Measurements from ENCODE around the gene FLAD1. TPM values are rescaled to one million over a fixed set of nuclear protein-coding genes. Genes with fewer than 3 reads are reported as not detected.

FLAD1 gene
- total RNA-seq, 1 donor from 2014 or later, result 20.6 TPM

DNA sequence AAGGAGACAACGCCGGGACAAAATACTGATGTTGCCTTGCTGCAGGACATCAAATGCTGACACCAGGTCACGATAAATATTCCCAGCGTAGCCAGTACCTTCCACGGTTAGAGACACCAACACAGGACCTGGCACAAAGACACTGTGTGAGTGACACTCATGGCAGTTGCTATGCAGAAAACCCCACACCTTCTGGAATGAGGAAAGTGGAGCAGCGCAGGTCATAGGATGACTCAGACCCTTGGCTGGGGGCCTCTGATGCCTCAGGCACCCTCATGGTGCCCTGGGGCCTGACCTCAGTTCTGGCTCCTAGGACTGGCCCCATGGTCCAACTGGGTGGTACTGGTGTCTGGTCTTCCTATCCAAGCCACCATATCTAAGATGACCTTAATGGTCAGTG is 43.4 kb downstream of the FLAD1 start:
- TF ChIP-seq POLR2AphosphoS5 (IDR thresholded peaks at IDR 0.05; ENCODE audit: insufficient read depth in 1 of 2, low read depth in 1 of 2), result no peak
- no peak for TF ChIP-seq POLR2A (IDR thresholded peaks at IDR 0.05)
- TF ChIP-seq, protein P1, sequence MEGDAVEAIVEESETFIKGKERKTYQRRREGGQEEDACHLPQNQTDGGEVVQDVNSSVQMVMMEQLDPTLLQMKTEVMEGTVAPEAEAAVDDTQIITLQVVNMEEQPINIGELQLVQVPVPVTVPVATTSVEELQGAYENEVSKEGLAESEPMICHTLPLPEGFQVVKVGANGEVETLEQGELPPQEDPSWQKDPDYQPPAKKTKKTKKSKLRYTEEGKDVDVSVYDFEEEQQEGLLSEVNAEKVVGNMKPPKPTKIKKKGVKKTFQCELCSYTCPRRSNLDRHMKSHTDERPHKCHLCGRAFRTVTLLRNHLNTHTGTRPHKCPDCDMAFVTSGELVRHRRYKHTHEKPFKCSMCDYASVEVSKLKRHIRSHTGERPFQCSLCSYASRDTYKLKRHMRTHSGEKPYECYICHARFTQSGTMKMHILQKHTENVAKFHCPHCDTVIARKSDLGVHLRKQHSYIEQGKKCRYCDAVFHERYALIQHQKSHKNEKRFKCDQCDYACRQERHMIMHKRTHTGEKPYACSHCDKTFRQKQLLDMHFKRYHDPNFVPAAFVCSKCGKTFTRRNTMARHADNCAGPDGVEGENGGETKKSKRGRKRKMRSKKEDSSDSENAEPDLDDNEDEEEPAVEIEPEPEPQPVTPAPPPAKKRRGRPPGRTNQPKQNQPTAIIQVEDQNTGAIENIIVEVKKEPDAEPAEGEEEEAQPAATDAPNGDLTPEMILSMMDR (IDR thresholded peaks at IDR 0.05), result no peak
- H3K4me1 ChIP-seq, result no peaks in the 10 kb centered on the region
- no peak for DNase-seq (ENCODE audit: extremely low spot score in 2 of 2)
- intact Hi-C loops (cut with DNase I), result no loop called here
- no peak overlapping the region for H3K4me3 ChIP-seq
- no peaks in the 10 kb centered on the region for H3K36me3 ChIP-seq
- no peak overlapping the region for H3K27ac ChIP-seq
- no peaks in the 10 kb centered on the region for H3K27me3 ChIP-seq
- H3K9me3 ChIP-seq, result no peaks in the 10 kb centered on the region

DNA sequence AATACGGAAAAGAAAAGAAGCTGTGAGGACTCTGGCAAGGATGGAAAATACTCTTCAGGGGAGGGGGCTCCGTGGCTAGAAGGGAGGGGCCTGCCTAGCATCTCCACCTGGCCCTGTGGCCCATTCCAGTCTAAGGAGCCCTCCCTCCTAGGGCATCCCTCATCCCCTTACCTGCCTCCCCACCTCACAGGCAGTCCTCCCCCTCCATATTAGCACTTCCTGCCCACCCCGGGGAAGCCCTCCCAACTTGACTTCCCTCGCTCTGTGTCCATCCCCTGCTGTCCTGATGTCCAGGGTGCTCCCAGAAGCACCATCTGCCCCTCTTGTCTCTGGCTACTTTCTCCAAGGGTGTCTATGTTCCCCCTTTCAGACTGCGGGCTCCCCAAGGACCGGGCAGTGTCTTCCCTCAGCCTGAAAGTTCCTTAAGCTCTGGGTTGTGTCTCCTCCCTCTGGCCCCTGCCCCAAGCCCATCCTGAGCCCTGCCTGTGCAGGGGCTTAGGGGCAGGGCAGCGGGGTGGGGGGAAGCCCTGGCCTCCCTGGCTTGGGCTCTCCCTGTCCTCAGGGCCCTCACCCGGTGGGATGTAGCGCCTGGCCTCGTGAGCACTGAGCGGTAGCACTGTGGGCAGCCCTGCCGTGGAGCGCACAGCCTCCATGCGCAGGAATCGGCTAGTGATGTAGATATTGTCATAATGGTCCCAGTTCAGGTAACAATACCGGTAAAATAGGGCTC is 46.5 kb downstream of the FLAD1 start:
- TF ChIP-seq POLR2A (IDR thresholded peaks at IDR 0.05), result no peak
- TF ChIP-seq POLR2AphosphoS5 (IDR thresholded peaks at IDR 0.05; ENCODE audit: insufficient read depth in 1 of 2, low read depth in 1 of 2), result no peak
- TF ChIP-seq, protein P1 (IDR thresholded peaks at IDR 0.05), result no peak
- H3K4me3 ChIP-seq, result no peak overlapping the region
- H3K4me1 ChIP-seq, result peaks cover 6% of the 10 kb centered on the region
- intact Hi-C loops (cut with DNase I), result no loop called here
- H3K27ac ChIP-seq, result no peak overlapping the region
- H3K36me3 ChIP-seq, result no peaks in the 10 kb centered on the region
- H3K9me3 ChIP-seq, result no peaks in the 10 kb centered on the region
- H3K27me3 ChIP-seq, result no peaks in the 10 kb centered on the region
- no peak for DNase-seq (ENCODE audit: extremely low spot score in 2 of 2)

DNA sequence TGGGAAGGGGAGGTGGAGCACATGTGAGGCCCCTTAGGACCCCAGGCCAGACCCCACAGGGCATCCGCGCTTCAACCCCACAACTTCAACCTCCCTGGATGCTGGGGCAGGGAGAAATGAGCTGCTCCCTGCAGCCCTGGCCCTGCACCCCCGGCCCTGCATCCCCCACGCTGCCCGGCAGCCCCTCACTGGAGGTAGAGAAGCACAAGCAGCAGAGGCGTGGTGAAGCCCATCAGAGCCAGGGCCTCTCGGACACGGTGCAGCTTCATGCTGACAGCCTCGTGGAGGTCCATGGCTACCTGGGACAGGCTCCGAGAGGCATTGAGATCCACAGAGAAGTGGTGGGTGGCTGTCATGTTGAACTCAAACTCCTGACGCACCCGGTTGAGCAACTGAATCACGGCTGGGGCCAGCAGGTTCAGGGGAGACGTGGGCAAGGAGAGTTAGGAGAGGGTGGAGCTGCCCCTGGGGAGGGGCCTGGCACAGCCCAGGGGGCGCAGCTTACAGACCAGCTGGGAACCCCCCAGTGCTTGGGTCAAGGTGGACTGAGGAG is 47.2 kb downstream of the FLAD1 start:
- no peak for TF ChIP-seq POLR2AphosphoS5 (IDR thresholded peaks at IDR 0.05; ENCODE audit: insufficient read depth in 1 of 2, low read depth in 1 of 2)
- TF ChIP-seq, protein P1 (IDR thresholded peaks at IDR 0.05), result no peak
- TF ChIP-seq POLR2A (IDR thresholded peaks at IDR 0.05), result no peak
- H3K4me3 ChIP-seq, result no peak overlapping the region
- no peak overlapping the region for H3K27ac ChIP-seq
- no peaks in the 10 kb centered on the region for H3K9me3 ChIP-seq
- no peaks in the 10 kb centered on the region for H3K36me3 ChIP-seq
- H3K27me3 ChIP-seq, result no peaks in the 10 kb centered on the region
- no peak for DNase-seq (ENCODE audit: extremely low spot score in 2 of 2)
- H3K4me1 ChIP-seq, result peaks cover 11% of the 10 kb centered on the region
- intact Hi-C loops (cut with DNase I), result no loop called here

GRCh38 chr1:155030899-155031298 is 47.8 kb downstream of the FLAD1 start:
- Histone ChIP-seq H3K27me3 (no peaks in the 10 kb centered on the region), H3K36me3 (no peaks in the 10 kb centered on the region), H3K4me3 (no peak overlapping the region), H3K27ac (no peak overlapping the region), H3K4me1 (peaks cover 11% of the 10 kb centered on the region), H3K9me3 (no peaks in the 10 kb centered on the region)
- TF ChIP-seq POLR2AphosphoS5 (IDR thresholded peaks at IDR 0.05; ENCODE audit: insufficient read depth in 1 of 2, low read depth in 1 of 2) (no peak), POLR2A (IDR thresholded peaks at IDR 0.05) (no peak)
- intact Hi-C loops (cut with DNase I), result no loop called here
- DNase-seq (ENCODE audit: extremely low spot score in 2 of 2), result no peak

- Histone ChIP-seq H3K4me1 (peaks cover 20% of the 10 kb centered on the region), H3K4me3 (no peak overlapping the region), H3K9me3 (no peaks in the 10 kb centered on the region), H3K36me3 (no peaks in the 10 kb centered on the region), H3K27me3 (no peaks in the 10 kb centered on the region), H3K27ac (no peak overlapping the region)
- intact Hi-C loops (cut with DNase I), result no loop called here
- TF ChIP-seq POLR2A (IDR thresholded peaks at IDR 0.05), result no peak
- no peak for TF ChIP-seq POLR2AphosphoS5 (IDR thresholded peaks at IDR 0.05; ENCODE audit: insufficient read depth in 1 of 2, low read depth in 1 of 2)
- TF ChIP-seq, protein P1 (IDR thresholded peaks at IDR 0.05), result no peak
- DNase-seq (ENCODE audit: extremely low spot score in 2 of 2), result no peak
Measured at GRCh38 chr1:155032886-155033285, 49.7 kb downstream of the FLAD1 start.
